ENCODE results near the gene RFX4. TPM values are rescaled to one million over a fixed set of nuclear protein-coding genes. Genes with fewer than 3 reads are reported as not detected.

RFX4 gene
- total and polyA plus RNA-seq, 2 donors (not counting 3 experiments of a cell fraction or from before 2014, with no cell fraction given), result not detected

GRCh38 chr12:106717673-106718072, 134.9 kb downstream of the RFX4 start:
- Histone ChIP-seq H3K9ac (replicated peaks; ENCODE audit: extremely low read depth, insufficient read depth, low read length) (no peak overlapping the region), H3K79me2 (ENCODE audit: control insufficient read depth, insufficient read depth, low read length) (no peaks in the 10 kb centered on the region), H3K4me3 (replicated peaks in 1 of 3; ENCODE audit: insufficient read depth in 1 of 3, low read depth in 1 of 3, low read length in 3 of 3) (no peak overlapping the region), H3K36me3 (ENCODE audit: control insufficient read depth in 2 of 2, extremely low read depth in 1 of 2, insufficient read depth in 2 of 2, low read length in 2 of 2) (no peaks in the 10 kb centered on the region), H3K9me1 (replicated peaks; ENCODE audit: control insufficient read depth, extremely low read depth, insufficient read depth, low read length) (no peaks in the 10 kb centered on the region), H3K27ac (ENCODE audit: insufficient read depth, low read depth, low read length) (no peak overlapping the region), H2AFZ (ENCODE audit: low read depth, low read length) (no peak overlapping the region), H3K4me1 (ENCODE audit: control insufficient read depth, extremely low read depth, insufficient read depth, low read length) (no peaks in the 10 kb centered on the region), H3K27me3 (ENCODE audit: control insufficient read depth in 2 of 2, insufficient read depth in 2 of 2, low read length in 2 of 2) (peaks cover 1 to 5% of the 10 kb centered on the region in 2 experiments), H3K9me3 (replicated peaks; ENCODE audit: control insufficient read depth, insufficient read depth, low read length) (no peaks in the 10 kb centered on the region), H3K4me2 (ENCODE audit: insufficient read depth, low read length) (no peak overlapping the region), H4K20me1 (replicated peaks; ENCODE audit: control insufficient read depth, extremely low read depth, insufficient read depth, low read length) (no peaks in the 10 kb centered on the region)
- dilution Hi-C loops (cut with MboI; ENCODE audit: extremely low pct_ligation_motif_present, low sequenced_read_pairs) (no loop called here), intact Hi-C loops (cut with micrococcal nuclease) (no loop called here)
- BruUV-seq (replicated peaks), result no TSS peak
- ChIA-PET POLR2A (no interaction called here), CTCF (interaction anchor here (0.9 to 1.3 kb wide), 4 partner anchors 22 to 299 kb away, joined by 3 to 4 read pairs (median 3); no protein-coding TSS in a partner anchor)
- TF ChIP-seq JUN (IDR thresholded peaks at IDR 0.05; ENCODE audit: borderline replicate concordance, insufficient read depth, insufficient read length, low read depth) (no peak), POLR2AphosphoS5 (IDR thresholded peaks at IDR 0.05; ENCODE audit: insufficient read depth, low read depth, low read length) (no peak), MAX (IDR thresholded peaks at IDR 0.05; ENCODE audit: insufficient read depth, insufficient read length) (no peak), MYC (IDR thresholded peaks at IDR 0.05; ENCODE audit: low read depth, low read length) (no peak), CTCF (IDR thresholded peaks at IDR 0.05; ENCODE audit: extremely low read depth in 1 of 2, insufficient read depth in 1 of 2, low read depth in 1 of 2, low read length in 2 of 2) (no peak), POLR2A (IDR thresholded peaks at IDR 0.05; ENCODE audit: low read depth, low read length) (no peak), GATA2 (IDR thresholded peaks at IDR 0.05; ENCODE audit: insufficient read depth, insufficient read length, low read depth, low read length) (no peak), EZH2 (IDR thresholded peaks at IDR 0.05; ENCODE audit: borderline replicate concordance, low read depth, low read length, severe bottlenecking) (no peak), FOS (IDR thresholded peaks at IDR 0.05; ENCODE audit: borderline replicate concordance, insufficient read depth, low read length) (no peak)
- DNase-seq (ENCODE audit: low read depth, low spot score) (no peak), FAIRE-seq (no peak)

Data from endothelial cell of umbilical vein (primary cell).